Calu3 (cell line): ENCODE data around the gene MAP1S. TPM values are rescaled to one million over a fixed set of nuclear protein-coding genes. Genes with fewer than 3 reads are reported as not detected.

Experiments used
- BruUV-seq: library from RNA; stranded (reverse); fragments of 400-500 nt; replicated peaks from 2 replicates; lab custom pipeline; 2021; lab: Mats Ljungman, UMichigan
- CTCF ChIA-PET: fragments of 300-600 bp; sonication (Branson Sonifier 250); formaldehyde crosslinking; loops from one replicate; lab custom pipeline; 2022; ENCODE audit warnings: antibody characterized with exemption; lab: Charles Lee
- DNase-seq: peaks from one replicate; pipeline ENCODE4 v3.0.0; 2022
- H3K27ac Mint-ChIP-seq: one replicate; pipeline ENCODE4 v1.8.0; 2022; ENCODE audit warnings: mixed read lengths; ENCODE audit not compliant: unreplicated experiment
- H3K27me3 Mint-ChIP-seq: one replicate; pipeline ENCODE4 v1.8.0; 2022; ENCODE audit warnings: mixed read lengths; ENCODE audit not compliant: unreplicated experiment
- H3K36me3 Mint-ChIP-seq: one replicate; pipeline ENCODE4 v1.8.0; 2022; ENCODE audit warnings: mild to moderate bottlenecking, moderate library complexity, mixed read lengths; ENCODE audit not compliant: insufficient read depth, unreplicated experiment
- H3K4me1 Mint-ChIP-seq: one replicate; pipeline ENCODE4 v1.8.0; 2022; ENCODE audit warnings: mild to moderate bottlenecking, low read depth, mixed read lengths; ENCODE audit not compliant: unreplicated experiment
- H3K4me3 Mint-ChIP-seq: one replicate; pipeline ENCODE4 v1.8.0; 2022; ENCODE audit warnings: mild to moderate bottlenecking, low read depth, moderate library complexity, mixed read lengths; ENCODE audit not compliant: unreplicated experiment
- H3K9me3 Mint-ChIP-seq: one replicate; pipeline ENCODE4 v1.8.0; 2022; ENCODE audit warnings: low read depth, mixed read lengths; ENCODE audit not compliant: unreplicated experiment
- intact Hi-C: fragments of 100-400 bp; cut with micrococcal nuclease; formaldehyde crosslinking; loops from one replicate; pipeline ENCODE4 v1.10.0; 2022; ENCODE audit not compliant: unreplicated experiment
- total RNA-seq: library from RNA; stranded (reverse); gene quantifications from 2 replicates; pipeline ENCODE4 v1.2.3, GENCODE V29; 2022
- TF ChIP-seq, protein P1 (sequence below): fragments of 200-600 bp; IDR thresholded peaks from one replicate; pipeline ENCODE4 v1.8.0; 2022; ENCODE audit warnings: antibody characterized with exemption; ENCODE audit not compliant: unreplicated experiment

Gene MAP1S
- total RNA-seq, 1 experiment from 2014 or later, result 57.1 TPM

DNA sequence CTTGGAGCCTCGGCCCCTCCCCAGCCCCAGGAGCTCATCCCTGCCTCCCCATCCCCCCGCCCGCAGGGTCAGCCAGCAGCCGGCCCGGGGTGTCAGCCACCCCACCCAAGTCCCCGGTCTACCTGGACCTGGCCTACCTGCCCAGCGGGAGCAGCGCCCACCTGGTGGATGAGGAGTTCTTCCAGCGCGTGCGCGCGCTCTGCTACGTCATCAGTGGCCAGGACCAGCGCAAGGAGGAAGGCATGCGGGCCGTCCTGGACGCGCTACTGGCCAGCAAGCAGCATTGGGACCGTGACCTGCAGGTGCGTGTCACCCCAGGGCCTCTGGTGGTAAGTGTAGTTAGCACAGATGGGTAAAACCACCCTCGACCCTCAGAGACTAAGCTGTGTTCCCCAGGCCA is 13.8 kb downstream of the MAP1S start:
- Mint-ChIP-seq H3K9me3 (no peaks in the 10 kb centered on the region), H3K4me1 (no peaks in the 10 kb centered on the region), H3K4me3 (no peak overlapping the region), H3K36me3 (peaks cover 39% of the 10 kb centered on the region), H3K27ac (no peak overlapping the region), H3K27me3 (no peaks in the 10 kb centered on the region)
- intact Hi-C loops, result no loop called here
- no TSS peak for BruUV-seq
- TF ChIP-seq, protein P1, sequence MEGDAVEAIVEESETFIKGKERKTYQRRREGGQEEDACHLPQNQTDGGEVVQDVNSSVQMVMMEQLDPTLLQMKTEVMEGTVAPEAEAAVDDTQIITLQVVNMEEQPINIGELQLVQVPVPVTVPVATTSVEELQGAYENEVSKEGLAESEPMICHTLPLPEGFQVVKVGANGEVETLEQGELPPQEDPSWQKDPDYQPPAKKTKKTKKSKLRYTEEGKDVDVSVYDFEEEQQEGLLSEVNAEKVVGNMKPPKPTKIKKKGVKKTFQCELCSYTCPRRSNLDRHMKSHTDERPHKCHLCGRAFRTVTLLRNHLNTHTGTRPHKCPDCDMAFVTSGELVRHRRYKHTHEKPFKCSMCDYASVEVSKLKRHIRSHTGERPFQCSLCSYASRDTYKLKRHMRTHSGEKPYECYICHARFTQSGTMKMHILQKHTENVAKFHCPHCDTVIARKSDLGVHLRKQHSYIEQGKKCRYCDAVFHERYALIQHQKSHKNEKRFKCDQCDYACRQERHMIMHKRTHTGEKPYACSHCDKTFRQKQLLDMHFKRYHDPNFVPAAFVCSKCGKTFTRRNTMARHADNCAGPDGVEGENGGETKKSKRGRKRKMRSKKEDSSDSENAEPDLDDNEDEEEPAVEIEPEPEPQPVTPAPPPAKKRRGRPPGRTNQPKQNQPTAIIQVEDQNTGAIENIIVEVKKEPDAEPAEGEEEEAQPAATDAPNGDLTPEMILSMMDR, result no peak
- CTCF ChIA-PET, result no interaction called here
- DNase-seq, result no peak

DNA sequence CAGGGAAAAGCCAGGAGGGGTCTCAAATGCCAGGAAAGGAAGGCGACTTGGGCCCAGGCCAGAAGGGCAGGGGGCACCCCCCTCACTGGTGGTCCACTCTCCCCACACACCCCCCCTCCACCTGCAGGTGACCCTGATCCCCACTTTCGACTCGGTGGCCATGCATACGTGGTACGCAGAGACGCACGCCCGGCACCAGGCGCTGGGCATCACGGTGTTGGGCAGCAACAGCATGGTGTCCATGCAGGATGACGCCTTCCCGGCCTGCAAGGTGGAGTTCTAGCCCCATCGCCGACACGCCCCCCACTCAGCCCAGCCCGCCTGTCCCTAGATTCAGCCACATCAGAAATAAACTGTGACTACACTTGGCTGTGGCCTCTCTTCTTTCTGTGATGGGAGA is 14.9 kb downstream of the MAP1S start:
- Mint-ChIP-seq H3K27ac (no peak overlapping the region), H3K4me3 (no peak overlapping the region), H3K4me1 (no peaks in the 10 kb centered on the region), H3K36me3 (peaks cover 45% of the 10 kb centered on the region), H3K27me3 (no peaks in the 10 kb centered on the region), H3K9me3 (no peaks in the 10 kb centered on the region)
- no peak for DNase-seq
- intact Hi-C loops, result no loop called here
- TF ChIP-seq, protein P1, result no peak
- BruUV-seq, result no TSS peak
- CTCF ChIA-PET, result no interaction called here

DNA sequence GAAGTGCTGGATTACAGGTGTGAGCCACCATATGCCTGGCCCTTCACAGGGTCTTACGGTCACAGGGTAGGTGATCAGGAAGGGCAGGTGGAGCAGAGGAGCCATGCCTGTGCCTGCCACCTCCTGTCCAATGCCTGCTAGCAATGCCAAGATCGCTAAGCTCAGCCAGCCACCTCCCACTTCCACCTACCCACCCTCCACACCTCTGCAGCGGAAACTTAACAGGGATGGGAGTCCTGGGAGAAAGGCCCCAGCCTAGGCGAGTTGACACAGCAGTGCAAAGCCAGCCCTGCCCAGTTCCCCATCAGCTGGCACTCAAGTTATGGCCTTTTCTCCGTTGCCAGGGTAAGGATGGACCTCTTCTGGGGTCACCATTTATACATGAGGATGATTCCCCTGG is 16.1 kb downstream of the MAP1S start:
- Mint-ChIP-seq H3K27me3 (no peaks in the 10 kb centered on the region), H3K36me3 (peaks cover 35% of the 10 kb centered on the region), H3K9me3 (no peaks in the 10 kb centered on the region), H3K27ac (no peak overlapping the region), H3K4me3 (no peak overlapping the region), H3K4me1 (no peaks in the 10 kb centered on the region)
- BruUV-seq, result no TSS peak
- TF ChIP-seq, protein P1, result no peak
- no peak for DNase-seq
- intact Hi-C loops, result no loop called here
- CTCF ChIA-PET, result no interaction called here

DNA sequence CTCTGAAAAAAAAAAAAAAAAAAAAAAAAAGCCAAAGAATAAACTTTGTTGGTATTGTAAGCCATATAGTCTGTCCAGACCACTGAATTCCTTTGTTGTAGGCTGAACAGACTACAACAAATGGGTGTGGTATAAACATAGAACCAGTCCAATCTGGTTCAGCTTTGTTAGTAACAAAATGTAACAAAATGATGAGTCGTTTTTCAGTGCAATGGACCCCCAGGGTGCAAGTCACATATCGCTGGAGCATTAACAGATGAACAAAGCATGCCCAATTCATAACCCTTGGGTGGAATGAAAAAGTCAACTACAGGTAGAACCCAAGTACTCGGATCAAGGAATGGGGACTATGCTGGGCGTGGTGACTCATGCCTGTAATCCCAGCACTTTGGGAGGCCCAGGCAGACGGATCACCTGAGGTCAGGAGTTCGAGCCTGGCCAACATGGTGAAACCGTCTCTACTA is 18.4 kb downstream of the MAP1S start:
- BruUV-seq, result no TSS peak
- TF ChIP-seq, protein P1, result no peak
- CTCF ChIA-PET, result interaction anchor here (0.5 to 0.8 kb wide), 3 partner anchors 22 to 673 kb away, joined by 3 to 8 read pairs (median 4); no protein-coding TSS in a partner anchor
- H3K9me3 Mint-ChIP-seq, result no peaks in the 10 kb centered on the region
- H3K36me3 Mint-ChIP-seq, result peaks cover 25% of the 10 kb centered on the region
- intact Hi-C loops, result no loop called here
- H3K4me1 Mint-ChIP-seq, result no peaks in the 10 kb centered on the region
- no peak overlapping the region for H3K27ac Mint-ChIP-seq
- H3K4me3 Mint-ChIP-seq, result no peak overlapping the region
- DNase-seq, result no peak
- H3K27me3 Mint-ChIP-seq, result no peaks in the 10 kb centered on the region
